Neural cell (in vitro differentiated cells): ENCODE data around the gene CHD6. TPM values are rescaled to one million over a fixed set of nuclear protein-coding genes. Genes with fewer than 3 reads are reported as not detected.

Experiments
- H2AFZ ChIP-seq: fragments of 200-600, 300-800 bp; sonication (generic), shearing (Covaris generic); 2 replicates; pipeline ENCODE4 v1.6.0; 2014; ENCODE audit warnings: low read depth, mild to moderate bottlenecking, antibody characterized with exemption, low read length, moderate library complexity
- H3F3A ChIP-seq: fragments of 200-600 bp; shearing (Covaris generic); 2 replicates; pipeline ENCODE4 v1.6.1; 2016; ENCODE audit warnings: mild to moderate bottlenecking, moderate library complexity, mixed read lengths, antibody characterized with exemption, low read length; ENCODE audit not compliant: insufficient read depth, poor library complexity, severe bottlenecking
- H3K27ac ChIP-seq: fragments of 200-600, 300-800 bp; sonication (generic), shearing (Covaris generic); 2 replicates; pipeline ENCODE4 v1.5.1; 2014; ENCODE audit warnings: mild to moderate bottlenecking, low read length, moderate library complexity
- H3K27me3 ChIP-seq: fragments of 300-800, 200-600 bp; sonication (generic), shearing (Covaris generic); 2 replicates; pipeline ENCODE4 v1.6.0; 2014; ENCODE audit warnings: mild to moderate bottlenecking, low read depth, low read length, moderate library complexity; ENCODE audit not compliant: insufficient read depth
- H3K36me3 ChIP-seq: fragments of 300-800, 200-600 bp; sonication (generic), shearing (Covaris generic); 2 replicates; pipeline ENCODE4 v1.5.1; 2014; ENCODE audit warnings: mild to moderate bottlenecking, antibody characterized with exemption, low read length, moderate library complexity; ENCODE audit not compliant: insufficient read depth
- H3K4me2 ChIP-seq: fragments of 300-800, 200-600 bp; sonication (generic), shearing (Covaris generic); 2 replicates; pipeline ENCODE4 v1.6.0; 2014; ENCODE audit warnings: mild to moderate bottlenecking, low read length
- H3K4me3 ChIP-seq: fragments of 300-800, 200-600 bp; sonication (generic), shearing (Covaris generic); 2 replicates; pipeline ENCODE4 v1.5.1; 2014; ENCODE audit warnings: mild to moderate bottlenecking, low read length, moderate library complexity
- H3K79me2 ChIP-seq: fragments of 200-600 bp; shearing (Covaris generic); replicated peaks from 2 replicates; pipeline ENCODE4 v1.6.0; 2014; ENCODE audit warnings: mild to moderate bottlenecking, low read length, moderate library complexity; ENCODE audit not compliant: insufficient read depth
- H3K9ac ChIP-seq: fragments of 300-800, 200-600 bp; sonication (generic), shearing (Covaris generic); 2 replicates; pipeline ENCODE4 v1.6.1; 2016; ENCODE audit warnings: mild to moderate bottlenecking, low read length, mixed read lengths
- H3K9me2 ChIP-seq: fragments of 200-600 bp; shearing (Covaris generic); 2 replicates; pipeline ENCODE4 v1.6.1; 2016; ENCODE audit warnings: mild to moderate bottlenecking, low read length, mixed read lengths; ENCODE audit not compliant: insufficient read depth
- H3K9me3 ChIP-seq: fragments of 200-600, 300-800 bp; sonication (generic), shearing (Covaris generic); 2 replicates; pipeline ENCODE4 v1.6.1; 2016; ENCODE audit warnings: mild to moderate bottlenecking, mixed run types, low read length, moderate library complexity, mixed read lengths
- H4K20me1 ChIP-seq: fragments of 200-600 bp; shearing (Covaris generic); 2 replicates; pipeline ENCODE4 v1.6.1; 2016; ENCODE audit warnings: mild to moderate bottlenecking, mixed run types; ENCODE audit not compliant: insufficient read depth
- EP300 ChIP-seq: fragments of 450-650 bp; conservative IDR thresholded peaks from 2 replicates; pipeline ENCODE4 v1.6.1; 2014; ENCODE audit warnings: antibody characterized with exemption, mild to moderate bottlenecking, moderate library complexity; ENCODE audit not compliant: poor library complexity, severe bottlenecking
- EZH2 ChIP-seq: fragments of 200-600, 300-800 bp; shearing (Covaris generic), sonication (generic); IDR thresholded peaks from 2 replicates; pipeline ENCODE4 v1.6.1; 2014; ENCODE audit warnings: antibody characterized with exemption, low read length, borderline replicate concordance, mild to moderate bottlenecking; ENCODE audit not compliant: insufficient read depth, poor library complexity, severe bottlenecking
- MXI1 ChIP-seq: fragments of 450-650 bp; conservative IDR thresholded peaks from 2 replicates; pipeline ENCODE4 v1.6.1; 2014; ENCODE audit warnings: antibody characterized with exemption, mild to moderate bottlenecking; ENCODE audit not compliant: poor library complexity, severe bottlenecking
- POLR2AphosphoS5 ChIP-seq: IDR thresholded peaks from 2 replicates; pipeline ENCODE4 v1.6.1; 2012
- RAD21 ChIP-seq: fragments of 450-650 bp; conservative IDR thresholded peaks from 2 replicates; pipeline ENCODE4 v1.6.1; 2014; ENCODE audit warnings: antibody characterized with exemption, mild to moderate bottlenecking, moderate library complexity
- SMC3 ChIP-seq: fragments of 450-650 bp; conservative IDR thresholded peaks from 2 replicates; pipeline ENCODE4 v1.6.1; 2014; ENCODE audit warnings: antibody characterized with exemption, mild to moderate bottlenecking, moderate library complexity; ENCODE audit not compliant: poor library complexity
- TAF1 ChIP-seq: IDR thresholded peaks from 2 replicates; pipeline ENCODE4 v1.6.1; 2012; ENCODE audit warnings: low read depth
- polyA plus RNA-seq: library from polyadenylated mRNA; depleted of rRNA; stranded (reverse); fragments of >200 nt; gene quantifications from 2 replicates; pipeline ENCODE4 v1.2.3, GENCODE V29; 2014
- TF ChIP-seq, protein P1 (sequence below): fragments of 450-650 bp; IDR thresholded peaks from 2 replicates; pipeline ENCODE4 v1.5.1; 2014; ENCODE audit warnings: antibody characterized with exemption, mild to moderate bottlenecking, moderate library complexity; ENCODE audit not compliant: poor library complexity, severe bottlenecking
- TF ChIP-seq, protein P2 (sequence below): IDR thresholded peaks from 2 replicates; pipeline ENCODE4 v1.6.1; 2012; ENCODE audit warnings: borderline replicate concordance

Gene CHD6
- polyA plus RNA-seq, 1 donor from 2014 or later, result 22.9 TPM

DNA sequence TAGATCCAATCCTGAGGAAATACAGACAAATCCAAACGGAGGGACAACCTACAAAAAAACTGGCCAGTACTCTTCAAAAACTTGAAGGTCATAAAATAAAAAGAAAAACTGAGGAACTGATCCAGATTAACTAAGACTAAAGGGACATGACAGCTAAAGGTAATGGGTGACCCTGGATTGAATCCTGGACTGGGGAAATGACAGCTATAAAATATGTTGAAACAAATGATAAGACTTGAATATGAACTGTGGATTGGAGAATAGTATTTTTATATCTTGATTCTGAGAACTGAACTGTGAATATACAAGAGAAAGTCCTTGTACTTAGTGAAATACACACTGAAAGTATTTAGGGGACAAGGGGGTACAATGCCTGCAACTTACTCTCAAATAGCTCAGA is 154.6 kb downstream of the CHD6 start:
- Histone ChIP-seq H2AFZ (no peak overlapping the region), H3K4me2 (no peak overlapping the region), H3K79me2 (no peaks in the 10 kb centered on the region), H3K4me3 (no peak overlapping the region), H3K36me3 (no peaks in the 10 kb centered on the region), H3K9me3 (peaks cover 5% of the 10 kb centered on the region), H3K9me2 (no peaks in the 10 kb centered on the region), H3F3A (no peaks in the 10 kb centered on the region), H3K9ac (no peak overlapping the region), H4K20me1 (no peaks in the 10 kb centered on the region), H3K27me3 (no peaks in the 10 kb centered on the region), H3K27ac (no peak overlapping the region)
- TF ChIP-seq, protein P1, sequence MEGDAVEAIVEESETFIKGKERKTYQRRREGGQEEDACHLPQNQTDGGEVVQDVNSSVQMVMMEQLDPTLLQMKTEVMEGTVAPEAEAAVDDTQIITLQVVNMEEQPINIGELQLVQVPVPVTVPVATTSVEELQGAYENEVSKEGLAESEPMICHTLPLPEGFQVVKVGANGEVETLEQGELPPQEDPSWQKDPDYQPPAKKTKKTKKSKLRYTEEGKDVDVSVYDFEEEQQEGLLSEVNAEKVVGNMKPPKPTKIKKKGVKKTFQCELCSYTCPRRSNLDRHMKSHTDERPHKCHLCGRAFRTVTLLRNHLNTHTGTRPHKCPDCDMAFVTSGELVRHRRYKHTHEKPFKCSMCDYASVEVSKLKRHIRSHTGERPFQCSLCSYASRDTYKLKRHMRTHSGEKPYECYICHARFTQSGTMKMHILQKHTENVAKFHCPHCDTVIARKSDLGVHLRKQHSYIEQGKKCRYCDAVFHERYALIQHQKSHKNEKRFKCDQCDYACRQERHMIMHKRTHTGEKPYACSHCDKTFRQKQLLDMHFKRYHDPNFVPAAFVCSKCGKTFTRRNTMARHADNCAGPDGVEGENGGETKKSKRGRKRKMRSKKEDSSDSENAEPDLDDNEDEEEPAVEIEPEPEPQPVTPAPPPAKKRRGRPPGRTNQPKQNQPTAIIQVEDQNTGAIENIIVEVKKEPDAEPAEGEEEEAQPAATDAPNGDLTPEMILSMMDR, result no peak
- TF ChIP-seq SMC3 (no peak), EP300 (no peak), MXI1 (no peak), TAF1 (no peak), RAD21 (no peak), POLR2AphosphoS5 (no peak), EZH2 (no peak)
- TF ChIP-seq, protein P2, sequence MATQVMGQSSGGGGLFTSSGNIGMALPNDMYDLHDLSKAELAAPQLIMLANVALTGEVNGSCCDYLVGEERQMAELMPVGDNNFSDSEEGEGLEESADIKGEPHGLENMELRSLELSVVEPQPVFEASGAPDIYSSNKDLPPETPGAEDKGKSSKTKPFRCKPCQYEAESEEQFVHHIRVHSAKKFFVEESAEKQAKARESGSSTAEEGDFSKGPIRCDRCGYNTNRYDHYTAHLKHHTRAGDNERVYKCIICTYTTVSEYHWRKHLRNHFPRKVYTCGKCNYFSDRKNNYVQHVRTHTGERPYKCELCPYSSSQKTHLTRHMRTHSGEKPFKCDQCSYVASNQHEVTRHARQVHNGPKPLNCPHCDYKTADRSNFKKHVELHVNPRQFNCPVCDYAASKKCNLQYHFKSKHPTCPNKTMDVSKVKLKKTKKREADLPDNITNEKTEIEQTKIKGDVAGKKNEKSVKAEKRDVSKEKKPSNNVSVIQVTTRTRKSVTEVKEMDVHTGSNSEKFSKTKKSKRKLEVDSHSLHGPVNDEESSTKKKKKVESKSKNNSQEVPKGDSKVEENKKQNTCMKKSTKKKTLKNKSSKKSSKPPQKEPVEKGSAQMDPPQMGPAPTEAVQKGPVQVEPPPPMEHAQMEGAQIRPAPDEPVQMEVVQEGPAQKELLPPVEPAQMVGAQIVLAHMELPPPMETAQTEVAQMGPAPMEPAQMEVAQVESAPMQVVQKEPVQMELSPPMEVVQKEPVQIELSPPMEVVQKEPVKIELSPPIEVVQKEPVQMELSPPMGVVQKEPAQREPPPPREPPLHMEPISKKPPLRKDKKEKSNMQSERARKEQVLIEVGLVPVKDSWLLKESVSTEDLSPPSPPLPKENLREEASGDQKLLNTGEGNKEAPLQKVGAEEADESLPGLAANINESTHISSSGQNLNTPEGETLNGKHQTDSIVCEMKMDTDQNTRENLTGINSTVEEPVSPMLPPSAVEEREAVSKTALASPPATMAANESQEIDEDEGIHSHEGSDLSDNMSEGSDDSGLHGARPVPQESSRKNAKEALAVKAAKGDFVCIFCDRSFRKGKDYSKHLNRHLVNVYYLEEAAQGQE, result no peak

DNA sequence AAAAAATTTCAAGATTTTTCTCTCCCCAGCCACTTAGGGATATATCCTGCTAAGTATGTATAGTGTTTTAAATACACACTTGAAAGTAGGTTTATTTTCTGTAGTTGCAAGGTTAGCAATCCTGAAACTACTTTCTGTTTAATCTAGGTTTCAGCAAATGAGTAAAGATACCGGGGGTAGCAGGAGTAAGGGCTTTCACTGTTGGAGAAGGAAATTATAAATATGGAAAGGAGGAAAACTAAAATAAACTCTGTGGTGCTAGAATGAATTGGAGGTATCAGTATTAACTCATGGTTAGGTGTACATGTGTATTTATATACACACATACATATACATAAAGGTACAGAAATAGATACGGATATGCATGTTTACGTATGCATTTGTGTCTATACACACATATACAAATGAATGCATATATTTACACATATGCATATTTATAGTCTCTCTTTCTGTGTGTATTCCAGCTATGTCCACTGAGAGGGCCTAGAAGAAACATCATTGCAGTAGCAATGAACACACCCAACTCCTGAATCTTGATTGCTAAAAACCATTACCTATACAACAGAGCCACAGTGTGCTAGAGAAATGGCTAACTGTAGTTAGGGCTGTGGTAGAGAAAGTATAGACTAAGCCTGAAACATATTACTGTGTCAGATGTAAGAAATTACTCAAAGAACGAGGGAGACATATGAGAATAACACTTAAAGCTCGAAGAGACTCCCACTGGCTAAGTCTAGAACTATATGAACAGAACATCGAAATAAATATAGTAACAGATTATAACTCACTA is 155.6 kb downstream of the CHD6 start:
- H3K27ac ChIP-seq, result no peak overlapping the region
- no peak for TF ChIP-seq TAF1
- TF ChIP-seq EZH2, result no peak
- no peak for TF ChIP-seq MXI1
- TF ChIP-seq EP300, result no peak
- TF ChIP-seq, protein P1, result no peak
- no peak for TF ChIP-seq SMC3
- TF ChIP-seq RAD21, result no peak

More for the DNA sequence above, 155.6 kb downstream of the CHD6 start:
- Histone ChIP-seq H3K27me3 (no peaks in the 10 kb centered on the region), H4K20me1 (no peaks in the 10 kb centered on the region), H3K36me3 (no peaks in the 10 kb centered on the region), H3K9me3 (peaks cover 5% of the 10 kb centered on the region), H3K4me2 (no peak overlapping the region), H3F3A (no peaks in the 10 kb centered on the region), H2AFZ (no peak overlapping the region), H3K9ac (no peak overlapping the region), H3K79me2 (no peaks in the 10 kb centered on the region), H3K4me3 (no peak overlapping the region), H3K9me2 (no peaks in the 10 kb centered on the region)
